PC-3 (cell line): ENCODE data around the gene TMEM127.

Source experiments
- CTCF ChIP-seq: fragments of 300-600 bp; sonication (generic); conservative IDR thresholded peaks from 2 replicates; pipeline ENCODE4 v1.5.1; 2017; ENCODE audit warnings: antibody characterized with exemption, low read depth, mild to moderate bottlenecking, low read length
- EZH2 ChIP-seq: fragments of 300-600 bp; sonication (generic); IDR thresholded peaks from one replicate; pipeline ENCODE4 v1.6.1; 2017; ENCODE audit warnings: antibody characterized with exemption, mild to moderate bottlenecking, low read length; ENCODE audit not compliant: unreplicated experiment
- EZH2phosphoT487 ChIP-seq: fragments of 300-600 bp; sonication (generic); IDR thresholded peaks from 2 replicates; pipeline ENCODE4 v1.6.1; 2018; ENCODE audit warnings: mild to moderate bottlenecking, antibody characterized with exemption, low read length, borderline replicate concordance

GRCh38 chr2:96274355-96275056 is 8.7 kb upstream of the TMEM127 start:
- TF ChIP-seq CTCF (no peak), EZH2 (no peak), EZH2phosphoT487 (no peak)
